ENCODE data around the gene WDR37. TPM values are rescaled to one million over a fixed set of nuclear protein-coding genes. Genes with fewer than 3 reads are reported as not detected.
"Not testable (repeated sequence)": the region's sequence is repeated elsewhere in the genome, so short reads cannot be mapped to it uniquely, and the experiment has no call there.

Gene WDR37
- total RNA-seq, 1 donor from 2014 or later = 14.6 TPM

GRCh38 chr10:1043532-1043995 is 12.6 kb upstream of the WDR37 start:
- no peak for DNase-seq

- no peak for DNase-seq
Observed at GRCh38 chr10:1044146-1044545, 12.0 kb upstream of the WDR37 start.

DNA sequence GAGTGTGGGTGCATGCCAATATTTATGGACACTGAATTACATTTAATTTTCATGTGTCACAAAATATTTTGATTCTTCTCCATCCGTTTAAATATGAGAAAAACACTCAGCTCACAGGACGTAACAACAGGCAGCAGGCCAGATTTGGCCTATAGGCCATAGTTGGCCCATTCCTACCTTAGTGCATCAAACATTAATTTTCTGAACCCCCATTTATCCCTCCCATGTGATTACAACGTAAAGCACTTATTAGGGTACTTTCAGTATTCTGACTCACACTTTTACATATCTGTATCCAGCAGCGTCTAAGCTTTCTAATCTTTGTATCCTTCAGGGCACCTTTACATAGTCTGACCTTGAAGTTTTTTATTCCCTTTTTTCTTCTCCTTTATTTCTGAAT is 11.2 kb upstream of the WDR37 start:
- no peak for DNase-seq

- DNase-seq = no peak
Observed at GRCh38 chr10:1045415-1045814, 10.8 kb upstream of the WDR37 start.

DNA sequence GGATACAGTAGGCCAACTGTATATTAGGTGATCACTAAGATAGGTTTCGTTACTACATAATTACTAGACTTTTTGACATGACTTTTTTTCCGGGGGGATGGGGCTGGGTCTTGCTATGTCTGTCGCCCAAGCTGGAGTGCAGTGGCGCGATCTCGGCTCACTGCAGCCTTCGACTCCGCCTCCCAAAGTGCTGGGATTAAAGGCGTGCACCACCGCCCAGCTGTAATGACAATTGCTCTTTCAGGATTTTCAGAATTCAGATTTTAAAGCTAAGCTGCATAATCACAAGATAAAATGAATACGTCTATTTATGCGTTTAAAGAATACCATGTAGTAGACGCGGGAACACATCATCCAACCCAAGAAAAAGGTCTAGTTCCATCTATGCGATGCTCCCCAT is 8.2 kb upstream of the WDR37 start:
- DNase-seq = peak; percentile 34

- no peak for DNase-seq
Observed at GRCh38 chr10:1048349-1048731, 7.8 kb upstream of the WDR37 start.

DNA sequence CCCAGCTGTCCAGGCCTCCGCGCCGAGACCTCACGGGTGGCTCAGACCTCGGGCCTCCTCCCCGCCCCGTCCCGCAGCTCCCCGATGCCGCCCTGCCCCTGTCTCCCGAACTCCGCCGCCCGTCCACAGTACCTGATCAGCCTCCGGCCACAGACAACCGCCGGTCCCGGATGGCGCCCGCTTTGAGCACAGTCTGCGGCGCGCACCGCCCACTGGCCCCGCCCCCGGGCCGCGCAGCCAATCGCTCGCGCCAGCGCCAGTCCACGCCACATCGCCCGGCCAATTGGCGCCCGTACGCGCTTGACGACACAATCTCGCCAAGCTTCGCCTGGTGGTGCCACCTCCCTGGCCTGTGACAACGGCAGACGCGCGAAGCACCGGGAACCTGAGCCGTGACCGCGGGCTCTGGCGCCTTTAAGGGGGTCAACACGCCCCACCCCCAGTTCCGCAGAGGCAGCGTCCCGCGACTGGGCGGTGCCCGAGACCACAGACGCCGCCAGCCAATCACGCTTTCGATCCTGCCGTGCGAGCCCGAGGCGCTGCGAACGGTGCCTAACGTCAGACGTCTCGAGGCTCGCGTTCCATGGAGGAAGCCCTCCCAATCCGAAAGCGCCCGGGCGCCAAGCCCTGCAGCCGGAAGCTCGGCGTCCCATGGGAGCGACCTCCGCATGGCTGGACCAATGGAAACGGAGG is 7.3 kb upstream of the WDR37 start, which contains the start of gene IDI1:
Gene IDI1, minus strand, starts transcription at position 388 of the 693 bp plus-strand sequence. Its CDS starts 116 bp downstream, at position 272.
- peak; percentile 99 for DNase-seq

GRCh38 chr10:1049425-1049958 is 6.7 kb upstream of the WDR37 start:
- DNase-seq = no peak

DNA sequence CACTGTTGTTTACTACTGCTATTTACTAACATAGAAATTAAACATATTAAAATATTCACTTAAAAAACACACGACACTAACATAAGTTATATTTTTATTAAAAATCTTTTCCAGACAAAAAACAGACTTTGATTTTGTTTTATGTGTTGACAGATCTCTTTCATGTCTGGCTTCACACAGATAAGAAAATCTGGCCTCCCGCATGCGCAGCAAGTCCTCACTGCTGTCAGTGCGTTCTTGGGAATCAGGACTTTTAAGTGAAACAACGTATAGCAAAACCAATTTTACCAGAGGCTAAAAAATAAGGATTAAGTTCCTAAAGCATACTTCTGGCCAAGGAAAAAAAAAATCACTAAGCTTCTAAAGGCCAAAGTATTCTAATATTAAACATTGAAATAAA is 6.0 kb upstream of the WDR37 start:
- DNase-seq = peak; percentile 21

DNA sequence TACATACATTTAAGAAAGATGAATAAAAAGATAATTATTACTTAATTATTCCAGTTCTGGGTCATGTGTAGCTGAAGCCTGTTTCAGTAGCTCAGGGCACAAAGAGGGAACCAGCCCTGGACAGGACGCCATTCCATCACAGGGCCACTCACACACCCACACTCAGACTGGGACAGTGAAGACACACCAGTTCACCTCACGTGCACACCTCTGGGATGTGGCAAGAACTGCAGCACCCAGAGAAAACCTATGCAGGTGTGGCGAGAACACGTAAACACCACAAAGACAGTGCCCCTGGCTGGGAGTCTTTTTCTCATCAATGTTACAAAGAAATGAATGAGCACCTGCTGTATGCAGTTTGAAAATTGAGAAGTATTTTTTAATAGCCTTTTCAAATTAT is 5.6 kb upstream of the WDR37 start:
- no peak for DNase-seq

DNA sequence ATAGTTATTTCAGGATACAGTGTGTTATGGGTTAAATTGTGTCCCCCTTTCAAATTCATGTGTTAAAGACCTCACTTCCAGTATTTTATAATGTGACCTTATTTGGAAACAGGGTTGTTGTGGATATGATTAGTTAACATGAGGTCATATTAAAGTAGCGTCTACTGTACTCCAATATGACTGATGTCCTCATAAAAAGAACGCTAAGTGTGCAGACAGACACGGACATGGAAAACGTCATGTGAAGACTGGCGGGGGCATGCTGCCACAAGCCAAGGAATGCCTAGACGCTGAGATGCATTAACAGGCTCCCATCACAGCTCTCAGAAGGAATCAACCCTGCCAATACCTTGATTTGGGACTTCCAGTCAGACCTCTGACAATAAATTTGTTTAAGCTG is 1.5 kb upstream of the WDR37 start:
- no peak for DNase-seq

DNA sequence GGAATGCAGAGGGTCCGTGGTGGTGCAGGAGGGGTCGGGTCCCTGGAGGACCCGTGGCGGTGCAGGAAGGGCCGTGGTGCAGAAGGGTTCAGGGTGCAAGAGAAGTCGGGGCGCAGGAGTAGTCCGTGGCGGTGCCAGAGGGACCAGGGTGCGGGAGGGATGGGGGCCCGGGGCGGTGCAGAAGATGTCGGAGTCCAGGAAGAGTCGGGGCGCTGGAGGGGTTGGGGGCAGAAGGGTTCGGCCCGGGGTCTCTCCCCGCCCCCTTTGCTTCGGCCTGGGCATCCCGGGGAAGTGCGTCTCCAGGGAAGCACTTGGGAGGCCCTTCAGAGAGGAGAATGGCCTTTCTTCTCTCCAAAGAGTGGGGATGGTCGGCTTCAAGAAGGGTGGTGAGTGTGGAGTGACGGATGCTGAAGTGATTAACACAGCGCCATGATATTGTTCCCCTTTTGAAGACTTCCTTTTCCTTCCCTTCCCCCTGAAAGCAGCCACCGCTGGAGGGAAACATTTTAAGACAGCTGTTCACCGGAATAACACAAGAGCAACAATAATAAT is 997 bp downstream of the WDR37 start:
- peak; percentile 15 for DNase-seq

GRCh38 chr10:1058017-1058416 is 1.8 kb downstream of the WDR37 start:
- no peak for DNase-seq

DNA sequence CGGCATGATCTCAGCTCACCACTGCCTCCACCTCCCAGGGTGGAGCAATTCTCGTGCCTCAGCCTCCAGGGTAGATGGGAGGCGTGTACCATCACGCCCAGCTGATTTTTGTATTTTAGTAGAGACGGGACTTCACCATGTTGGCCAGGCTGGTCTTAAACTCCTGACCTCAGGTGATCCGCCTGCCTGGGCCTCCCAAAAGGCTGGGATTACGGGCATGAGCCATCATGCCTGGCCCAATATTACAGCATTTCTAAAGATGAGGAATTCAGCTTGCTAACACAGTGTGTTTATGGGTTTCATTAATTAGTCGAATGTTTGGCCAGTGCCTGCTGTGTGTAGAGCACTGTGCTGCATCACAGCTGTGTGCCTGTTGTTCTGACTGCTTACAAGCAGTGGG is 3.7 kb downstream of the WDR37 start:
- no peak for DNase-seq

GRCh38 chr10:1061930-1062774 is 6.0 kb downstream of the WDR37 start:
- DNase-seq = no peak

DNA sequence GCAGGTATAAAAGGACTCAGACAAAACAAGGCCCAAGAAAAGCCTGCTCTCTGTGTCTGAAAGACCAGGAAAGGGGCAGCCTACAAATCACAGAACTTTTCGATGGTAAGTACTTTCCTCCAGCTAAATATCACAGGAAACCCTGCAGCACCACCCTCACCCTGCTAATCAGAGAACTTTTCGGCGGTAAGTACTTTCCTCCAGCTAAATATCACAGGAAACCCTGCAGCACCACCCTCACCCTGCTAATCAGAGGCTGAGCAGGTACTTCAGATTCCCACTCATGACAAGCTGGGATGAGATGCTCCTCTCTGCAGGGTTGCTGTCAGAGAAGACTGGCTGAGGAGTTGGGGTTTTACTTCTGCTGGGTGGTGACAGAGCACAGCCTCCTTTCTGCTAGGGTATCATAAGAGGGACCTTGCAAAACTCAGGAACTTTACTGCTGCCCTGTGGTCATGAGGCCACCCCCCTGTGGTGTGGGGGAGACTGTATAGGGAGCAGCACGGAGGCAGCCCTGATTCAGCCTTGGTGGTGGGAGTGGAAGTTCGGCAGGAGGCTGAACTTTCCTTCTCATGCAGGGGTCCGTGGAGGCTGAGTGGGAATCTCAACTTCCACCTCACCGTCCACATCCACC is 7.2 kb downstream of the WDR37 start:
- DNase-seq = no peak

GRCh38 chr10:1064964-1065247 is 8.7 kb downstream of the WDR37 start:
- DNase-seq = no peak

DNA sequence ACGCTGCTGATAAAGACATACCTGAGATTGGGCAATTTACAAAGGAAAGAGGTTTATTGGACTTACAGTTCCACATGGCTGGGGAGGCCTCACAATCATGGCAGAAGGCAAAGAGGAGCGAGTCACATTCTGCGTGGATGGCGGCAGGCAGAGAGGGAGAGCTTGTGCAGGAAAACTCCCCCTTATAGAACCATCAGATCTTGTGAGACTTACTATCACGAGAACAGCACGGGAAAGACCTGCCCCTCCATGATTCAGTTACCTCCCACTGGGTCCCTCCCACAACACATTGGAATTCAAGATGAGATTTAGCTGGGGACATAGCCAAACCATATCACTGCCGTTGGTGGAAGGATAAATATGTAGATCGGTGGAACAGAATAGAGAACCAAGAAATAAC is 10.5 kb downstream of the WDR37 start:
- not testable (repeated sequence) for DNase-seq

DNA sequence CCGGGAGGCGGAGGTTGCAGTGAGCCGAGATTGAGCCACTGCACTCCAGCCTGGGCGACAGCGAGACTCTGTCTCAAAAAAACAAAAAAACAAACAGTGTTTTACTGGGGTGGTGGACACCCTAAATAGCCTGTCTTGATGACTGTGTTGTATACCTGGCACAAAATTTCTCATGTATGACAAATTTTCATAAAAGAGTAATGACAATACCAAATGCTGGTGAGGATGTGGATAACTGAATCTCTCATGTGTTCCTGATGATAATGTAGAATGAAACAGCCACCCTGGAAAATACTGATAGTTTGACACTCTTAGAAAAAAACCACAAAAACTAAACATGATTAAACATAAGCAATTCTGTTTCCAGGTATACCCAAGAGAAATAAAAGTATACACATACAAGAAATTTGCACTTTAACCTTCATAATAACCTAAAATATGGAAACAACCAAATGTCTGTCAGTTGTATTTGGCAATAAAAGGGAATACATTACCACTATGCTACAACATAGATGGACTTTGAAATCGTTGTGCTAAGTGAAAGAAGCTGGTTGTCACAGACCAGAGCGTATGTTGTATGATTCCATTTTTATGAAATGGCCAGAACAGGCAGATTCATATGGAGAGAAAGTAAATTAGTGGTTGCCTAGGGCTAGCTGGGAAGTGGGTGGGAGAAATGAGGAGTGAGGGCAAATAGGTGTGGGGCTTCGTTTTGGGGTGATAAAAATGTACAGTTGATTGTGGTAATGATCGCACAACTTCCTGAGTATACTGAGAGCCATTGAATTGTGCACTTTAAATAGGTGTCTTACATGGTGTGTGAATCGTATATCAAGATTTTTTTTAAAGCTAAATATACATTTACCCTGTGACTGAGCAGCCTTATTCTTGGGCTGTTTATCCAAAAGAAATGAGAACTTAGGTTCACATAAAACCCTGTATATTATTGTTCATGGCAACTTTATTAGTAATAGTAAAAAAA is 12.5 kb downstream of the WDR37 start:
- DNase-seq = no peak

GRCh38 chr10:1070919-1071318 is 14.7 kb downstream of the WDR37 start:
- DNase-seq = no peak

DNA sequence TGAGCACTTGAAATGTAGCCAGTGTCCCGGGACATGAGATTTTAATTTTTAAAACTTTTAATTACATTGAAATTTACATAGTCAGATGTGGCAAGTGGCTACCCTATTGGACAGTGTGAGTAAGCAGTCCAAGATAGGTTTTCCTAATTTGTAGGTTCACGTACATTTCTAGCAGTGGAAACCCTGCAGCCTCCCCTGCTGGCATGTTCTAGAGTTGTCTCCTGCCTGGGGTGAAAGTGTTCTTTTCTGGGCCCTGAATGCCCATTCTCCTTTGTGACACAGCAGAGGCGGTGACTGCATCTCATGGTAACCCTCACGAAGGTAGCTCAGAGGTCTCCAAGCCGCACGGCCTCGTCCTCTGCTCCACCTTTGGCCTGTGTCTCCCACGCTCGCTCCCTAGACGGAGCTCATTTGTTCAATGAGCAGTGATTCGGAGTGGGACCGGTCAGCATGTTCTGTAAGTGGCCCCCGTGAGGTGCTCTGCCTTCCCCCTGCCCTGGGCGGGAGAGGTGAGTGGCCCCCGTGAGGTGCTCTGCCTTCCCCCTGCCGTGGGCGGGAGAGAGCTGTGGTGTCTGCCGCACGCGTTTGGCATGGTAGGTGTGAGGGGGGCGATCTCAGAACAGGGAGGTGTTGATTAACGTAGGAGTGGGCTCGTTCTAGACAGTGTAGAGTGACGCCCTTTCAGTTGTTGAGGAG is 18.0 kb downstream of the WDR37 start:
- no peak for DNase-seq

All from tongue (tissue), 2 donors.